Transverse colon (tissue), 4 donors: ENCODE results near the gene ENPP1. TPM values are rescaled to one million over a fixed set of nuclear protein-coding genes. Genes with fewer than 3 reads are reported as not detected.

Source experiments
- DNase-seq: peaks from one replicate; pipeline ENCODE4 v3.0.0-alpha.2; 2019
- H3K27ac ChIP-seq, 4 donors: fragments of 200-600 bp; sonication (generic); 2 replicates each; pipeline ENCODE4 v1.5.1; 2016 to 2018; ENCODE audit warnings: inconsistent platforms in 4 of 4
- H3K27me3 ChIP-seq: fragments of 200-600 bp; sonication (generic); 2 replicates; pipeline ENCODE4 v1.5.1; 2017; ENCODE audit warnings: inconsistent platforms
- H3K36me3 ChIP-seq, 4 donors: fragments of 200-600 bp; sonication (generic); 2 replicates each; pipeline ENCODE4 v1.5.1; 2017 to 2019; ENCODE audit warnings: inconsistent platforms in 4 of 4
- H3K4me1 ChIP-seq, 4 donors: fragments of 200-600 bp; sonication (generic); 2 replicates each; pipeline ENCODE4 v1.5.1; 2017 to 2020; ENCODE audit warnings: inconsistent platforms in 4 of 4
- H3K4me3 ChIP-seq, 4 donors: fragments of 200-600 bp; sonication (generic); 1 replicate in 1 of 4; 2 replicates in 3 of 4; pipeline versions ENCODE4 v1.5.1 to v1.6.1; 2017 to 2019; ENCODE audit warnings: inconsistent platforms in 4 of 4
- H3K9me3 ChIP-seq, 2 donors: fragments of 200-600 bp; sonication (generic); 2 replicates each; pipeline ENCODE4 v1.5.1; 2017 to 2019; ENCODE audit warnings: inconsistent platforms in 2 of 2
- EP300 ChIP-seq: sonication (generic); formaldehyde crosslinking; IDR thresholded peaks from one replicate; pipeline ENCODE4 v1.6.1; 2017; ENCODE audit warnings: antibody characterized with exemption, low read depth
- POLR2A ChIP-seq: fragments of 450-650 bp; IDR thresholded peaks from one replicate; pipeline ENCODE4 v1.6.1; 2016; ENCODE audit warnings: antibody characterized with exemption, mild to moderate bottlenecking, moderate library complexity
- POLR2AphosphoS5 ChIP-seq, 3 donors: sonication (generic); formaldehyde crosslinking; IDR thresholded peaks; one replicate each; pipeline ENCODE4 v1.6.1; 2016; ENCODE audit warnings: antibody characterized with exemption in 3 of 3
- WGBS, 2 donors: methylation state at CpG; one replicate each; pipeline ENCODE4 v1.1.5; 2018; ENCODE audit warnings: low coverage in 1 of 2; 5-methylcytosine and 5-hydroxymethylcytosine counted together
- in situ Hi-C, 4 donors: fragments of 200-750 bp; cut with MboI; loops; one replicate each; pipeline versions ENCODE4 v1.15.0 to v1.15.1; 2017; ENCODE audit warnings: low sequenced_read_pairs in 3 of 4, low pct_ligation_motif_present in 1 of 4, low pct_unique_long_range_greater_than_20kb in 1 of 4
- intact Hi-C: fragments of 100-400 bp; cut with DNase I; formaldehyde crosslinking; loops from one replicate; pipeline ENCODE4 v1.15.1; 2023; ENCODE audit warnings: low total_unique reads
- total RNA-seq, 4 donors: library from RNA; depleted of rRNA; stranded (reverse); fragments of >200 nt; gene quantifications; one replicate each; pipeline ENCODE4 v1.1.0, GENCODE V29; 2016
- TF ChIP-seq, protein P1 (sequence below), 5 experiments: fragments of 200-600 bp in 3 of 5; fragments of 450-650 bp in 2 of 5; sonication (generic) in 3 of 5; IDR thresholded peaks; 1 replicate in 2 of 5; 2 replicates in 3 of 5; pipeline ENCODE4 v1.5.1; 2016 to 2017; ENCODE audit warnings: antibody characterized with exemption in 5 of 5, inconsistent platforms in 3 of 5, mild to moderate bottlenecking in 2 of 5, moderate library complexity in 1 of 5

Gene ENPP1
- total RNA-seq, 4 donors from 2014 or later: 3.4 to 24.0 (median 22.8) TPM

DNA sequence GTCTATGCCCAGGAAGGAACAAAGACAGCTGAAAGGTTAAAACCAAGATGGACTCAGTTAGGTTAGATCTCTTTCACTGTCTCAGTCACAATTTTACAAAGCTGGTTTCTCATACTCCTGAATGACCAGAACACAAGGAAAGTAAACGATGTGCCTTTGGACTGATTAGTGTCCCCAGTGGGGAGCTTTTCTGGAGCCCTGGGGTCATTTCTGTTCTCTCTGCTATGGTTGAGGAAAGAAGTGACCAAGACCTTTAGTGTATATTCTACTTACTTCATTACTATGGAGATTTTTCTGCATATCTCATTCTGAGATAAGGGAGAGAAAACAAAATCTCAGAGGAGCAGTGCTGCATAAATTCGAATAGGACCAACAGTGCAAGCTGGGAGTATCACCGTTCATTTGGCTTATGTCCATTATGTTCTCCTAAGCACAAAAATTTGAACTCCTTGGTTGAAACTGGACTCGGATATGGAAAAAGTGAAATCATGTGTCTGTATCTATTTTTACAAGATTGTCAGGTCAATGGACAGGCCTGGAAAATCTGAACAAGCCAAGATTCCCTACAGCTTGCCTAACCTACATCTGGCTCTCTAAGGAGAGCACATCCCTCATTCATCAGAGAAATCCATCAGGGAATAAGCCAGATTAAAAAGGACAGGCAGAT lies 34.4 kb upstream of the ENPP1 start:
- WGBS, 2 donors: 77 to 79% methylated on average over 4 of the region's 4 CpGs
- no peaks in the 10 kb centered on the region for H3K27me3 ChIP-seq
- in situ Hi-C loops: no loop called here
- H3K4me1 ChIP-seq: peaks cover 0 to 6% (median 2%) of the 10 kb centered on the region in 4 donors
- intact Hi-C loops: no loop called here
- H3K36me3 ChIP-seq: no peaks in the 10 kb centered on the region
- no peak overlapping the region for H3K27ac ChIP-seq
- no peak for DNase-seq
- H3K9me3 ChIP-seq: no peaks in the 10 kb centered on the region
- H3K4me3 ChIP-seq: no peak overlapping the region
- TF ChIP-seq EP300 (no peak), POLR2A (no peak), POLR2AphosphoS5 (IDR thresholded peaks at IDR 0.05) (no peak)
- TF ChIP-seq, protein P1, sequence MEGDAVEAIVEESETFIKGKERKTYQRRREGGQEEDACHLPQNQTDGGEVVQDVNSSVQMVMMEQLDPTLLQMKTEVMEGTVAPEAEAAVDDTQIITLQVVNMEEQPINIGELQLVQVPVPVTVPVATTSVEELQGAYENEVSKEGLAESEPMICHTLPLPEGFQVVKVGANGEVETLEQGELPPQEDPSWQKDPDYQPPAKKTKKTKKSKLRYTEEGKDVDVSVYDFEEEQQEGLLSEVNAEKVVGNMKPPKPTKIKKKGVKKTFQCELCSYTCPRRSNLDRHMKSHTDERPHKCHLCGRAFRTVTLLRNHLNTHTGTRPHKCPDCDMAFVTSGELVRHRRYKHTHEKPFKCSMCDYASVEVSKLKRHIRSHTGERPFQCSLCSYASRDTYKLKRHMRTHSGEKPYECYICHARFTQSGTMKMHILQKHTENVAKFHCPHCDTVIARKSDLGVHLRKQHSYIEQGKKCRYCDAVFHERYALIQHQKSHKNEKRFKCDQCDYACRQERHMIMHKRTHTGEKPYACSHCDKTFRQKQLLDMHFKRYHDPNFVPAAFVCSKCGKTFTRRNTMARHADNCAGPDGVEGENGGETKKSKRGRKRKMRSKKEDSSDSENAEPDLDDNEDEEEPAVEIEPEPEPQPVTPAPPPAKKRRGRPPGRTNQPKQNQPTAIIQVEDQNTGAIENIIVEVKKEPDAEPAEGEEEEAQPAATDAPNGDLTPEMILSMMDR (IDR thresholded peaks at IDR 0.05): no peak

DNA sequence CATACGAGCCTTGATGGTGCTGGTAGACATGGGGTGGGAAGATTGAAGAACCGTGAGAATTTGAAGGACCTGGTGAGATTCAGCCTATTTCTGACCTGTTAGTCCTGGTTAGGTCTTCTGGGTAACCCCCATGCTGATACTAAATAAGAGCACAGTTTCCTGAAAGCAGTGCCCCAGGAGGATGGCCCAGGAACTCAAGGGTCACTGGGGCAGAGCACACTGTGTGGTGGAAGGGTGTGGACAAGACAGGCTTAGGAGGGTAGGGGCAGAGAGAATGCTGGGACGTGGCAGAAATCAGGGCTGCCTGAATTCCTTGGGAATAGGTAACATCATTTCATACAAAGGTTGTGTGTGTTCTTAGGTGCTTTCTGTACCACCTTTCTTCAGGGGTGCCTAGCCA lies 31.9 kb upstream of the ENPP1 start:
- in situ Hi-C loops (no loop called here), intact Hi-C loops (no loop called here)
- Histone ChIP-seq H3K27ac (no peak overlapping the region), H3K27me3 (no peaks in the 10 kb centered on the region), H3K4me3 (no peak overlapping the region), H3K36me3 (no peaks in the 10 kb centered on the region), H3K9me3 (no peaks in the 10 kb centered on the region), H3K4me1 (peaks cover 0 to 6% (median 2%) of the 10 kb centered on the region in 4 donors)
- WGBS, 2 donors: 84 to 100% methylated on average over 1 to 3 of the region's 3 CpGs
- TF ChIP-seq EP300: no peak
- DNase-seq: no peak

DNA sequence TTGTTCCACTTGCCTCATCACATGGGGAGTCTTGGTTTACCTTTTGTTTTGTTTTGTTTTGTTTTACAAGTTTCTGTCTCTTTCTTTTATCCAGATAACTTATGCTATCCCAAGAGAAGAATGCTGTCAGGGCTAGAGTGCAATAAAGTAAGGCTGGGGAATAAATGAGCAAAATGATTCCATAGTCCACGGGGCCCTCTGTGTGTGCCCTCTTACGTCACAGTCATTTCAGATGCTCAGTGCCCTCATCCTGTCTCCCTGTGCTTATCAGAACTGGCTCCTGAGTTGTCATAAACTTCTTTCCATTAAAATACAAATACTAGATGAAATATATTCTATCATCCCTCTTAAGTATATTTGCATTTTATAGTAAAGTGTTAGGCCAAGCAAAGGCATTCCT lies 30.8 kb upstream of the ENPP1 start:
- H3K36me3 ChIP-seq: no peaks in the 10 kb centered on the region
- intact Hi-C loops: no loop called here
- TF ChIP-seq, protein P1 (IDR thresholded peaks at IDR 0.05): no peak
- TF ChIP-seq EP300 (no peak), POLR2AphosphoS5 (IDR thresholded peaks at IDR 0.05) (no peak), POLR2A (no peak)
- peaks cover 0 to 6% (median 2%) of the 10 kb centered on the region in 4 donors for H3K4me1 ChIP-seq
- H3K4me3 ChIP-seq: no peak overlapping the region
- DNase-seq: peak; percentile 57
- H3K27me3 ChIP-seq: no peaks in the 10 kb centered on the region
- WGBS, 2 donors: 45 to 59% methylated on average over 2 of the region's 2 CpGs
- no peaks in the 10 kb centered on the region for H3K9me3 ChIP-seq
- in situ Hi-C loops: no loop called here
- H3K27ac ChIP-seq: peak overlapping the region in 2 of 4 donors; percentile 32 to 40

DNA sequence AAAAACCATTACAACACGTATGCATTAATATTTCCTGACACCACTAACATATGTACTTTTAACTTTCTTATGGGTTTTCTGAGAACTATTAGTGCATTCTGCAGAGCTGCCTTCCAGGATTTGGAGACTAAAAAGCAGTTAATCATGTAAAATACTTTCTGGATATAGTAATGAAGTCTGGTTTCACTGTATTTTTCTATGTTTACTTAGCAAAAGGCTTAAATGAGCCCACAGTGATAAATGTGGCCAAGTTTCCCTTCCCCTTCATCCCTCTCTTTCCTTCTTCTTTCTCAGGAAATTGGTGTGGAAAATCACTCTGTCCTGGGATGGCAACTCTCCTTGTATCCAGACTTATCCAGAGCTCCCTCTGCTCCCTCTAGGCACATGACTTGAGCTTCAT lies 29.7 kb upstream of the ENPP1 start:
- in situ Hi-C loops (no loop called here), intact Hi-C loops (no loop called here)
- TF ChIP-seq POLR2A (no peak), POLR2AphosphoS5 (IDR thresholded peaks at IDR 0.05) (no peak), EP300 (no peak)
- TF ChIP-seq, protein P1 (IDR thresholded peaks at IDR 0.05): no peak
- H3K9me3 ChIP-seq: no peaks in the 10 kb centered on the region
- no peaks in the 10 kb centered on the region for H3K27me3 ChIP-seq
- no peak overlapping the region for H3K27ac ChIP-seq
- H3K4me1 ChIP-seq: peaks cover 0 to 6% (median 2%) of the 10 kb centered on the region in 4 donors
- 33 to 76% methylated on average over 1 of the region's 1 CpG for WGBS, 2 donors
- no peak for DNase-seq
- no peaks in the 10 kb centered on the region for H3K36me3 ChIP-seq
- no peak overlapping the region for H3K4me3 ChIP-seq

DNA sequence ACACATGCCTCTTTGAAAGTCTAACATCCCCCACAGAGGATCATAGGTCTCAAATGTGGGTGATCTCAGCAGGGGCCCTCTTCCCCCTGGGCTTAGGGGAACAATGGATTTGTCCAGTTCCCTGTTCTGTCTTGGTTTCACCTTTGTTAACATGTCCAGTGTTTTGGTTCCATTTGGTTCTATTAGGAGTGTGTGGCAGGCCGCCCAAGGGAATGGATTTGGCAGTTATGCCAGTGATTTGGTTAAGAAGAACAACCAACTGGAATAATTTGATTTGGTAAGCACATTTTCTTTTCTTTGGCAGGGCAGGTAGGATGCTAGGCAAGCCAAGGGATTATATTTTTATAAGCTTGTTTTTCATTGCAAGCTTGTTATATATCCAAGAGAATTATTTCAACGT lies 28.5 kb upstream of the ENPP1 start:
- no peak overlapping the region for H3K27ac ChIP-seq
- no peak for DNase-seq
- H3K36me3 ChIP-seq: no peaks in the 10 kb centered on the region
- TF ChIP-seq, protein P1 (IDR thresholded peaks at IDR 0.05): no peak
- no peak for TF ChIP-seq POLR2A
- no peak for TF ChIP-seq POLR2AphosphoS5 (IDR thresholded peaks at IDR 0.05)
- TF ChIP-seq EP300: no peak
- H3K4me3 ChIP-seq: no peak overlapping the region
- 76 to 85% methylated on average over 2 of the region's 2 CpGs for WGBS, 2 donors
- intact Hi-C loops: no loop called here
- H3K27me3 ChIP-seq: no peaks in the 10 kb centered on the region
- peaks cover 0 to 6% (median 2%) of the 10 kb centered on the region in 4 donors for H3K4me1 ChIP-seq
- no peaks in the 10 kb centered on the region for H3K9me3 ChIP-seq
- in situ Hi-C loops: no loop called here
